Measurements from ENCODE around the gene USP7.

- TF ChIP-seq SIN3A (IDR thresholded peaks at IDR 0.05; ENCODE audit: borderline replicate concordance, low read depth, low read length): no peak
- TF ChIP-seq IRF3 (IDR thresholded peaks at IDR 0.05; ENCODE audit: low read depth, low read length): no peak
- no peak for TF ChIP-seq CTCF (IDR thresholded peaks at IDR 0.05)
- no peak for TF ChIP-seq RAD21 (IDR thresholded peaks at IDR 0.05; ENCODE audit: low read length)
- no peak for TF ChIP-seq REST (IDR thresholded peaks at IDR 0.05; ENCODE audit: low read depth, low read length)
- no peak for TF ChIP-seq CHD2 (IDR thresholded peaks at IDR 0.05; ENCODE audit: low read length, partially characterized antibody)
- no peak for TF ChIP-seq EZH2phosphoT487 (IDR thresholded peaks at IDR 0.05; ENCODE audit: borderline replicate concordance, low read depth)
- TF ChIP-seq YY1 (IDR thresholded peaks at IDR 0.05; ENCODE audit: low read depth): no peak
- no peak for TF ChIP-seq POLR2AphosphoS5 (IDR thresholded peaks at IDR 0.05; ENCODE audit: low read depth, low read length)
- no peak for TF ChIP-seq TAF1 (IDR thresholded peaks at IDR 0.05; ENCODE audit: borderline replicate concordance, low read depth, low read length)
- TF ChIP-seq TEAD4 (IDR thresholded peaks at IDR 0.05; ENCODE audit: borderline replicate concordance, insufficient read depth): no peak
- no peak for TF ChIP-seq FOXM1 (IDR thresholded peaks at IDR 0.05; ENCODE audit: low read depth)
- TF ChIP-seq GATA2 (CRISPR knock-in tag; IDR thresholded peaks at IDR 0.05): no peak
- TF ChIP-seq EP300 (IDR thresholded peaks at IDR 0.05; ENCODE audit: borderline replicate concordance in 1 of 2, low read depth in 1 of 2, low read length in 1 of 2): no peak
Measured at GRCh38 chr16:8975039-8975438, 11.3 kb upstream of the USP7 start.
